Measurements from ENCODE around the gene COMMD8. TPM values are rescaled to one million over a fixed set of nuclear protein-coding genes. Genes with fewer than 3 reads are reported as not detected.

COMMD8 gene
- total RNA-seq, 4 donors from 2014 or later: 9.0 to 13.5 (median 10.5) TPM

GRCh38 chr4:47468706-47469365, 5.3 kb upstream of the COMMD8 start:
- TF ChIP-seq POLR2A (IDR thresholded peaks at IDR 0.05): no peak
- no peak for TF ChIP-seq CTCF (IDR thresholded peaks at IDR 0.05)
- no peak for TF ChIP-seq EP300 (IDR thresholded peaks at IDR 0.05)
- 87 to 92% methylated on average over 6 of the region's 6 CpGs for WGBS, 2 donors
- H3K4me3 ChIP-seq: no peak overlapping the region
- H3K27ac ChIP-seq: no peak overlapping the region
- no peak for DNase-seq (ENCODE audit: low spot score in 2 of 2)
- no peaks in the 10 kb centered on the region for H3K36me3 ChIP-seq
- H3K4me1 ChIP-seq: peaks cover 0 to 5% (median 1%) of the 10 kb centered on the region in 4 donors
- no peaks in the 10 kb centered on the region for H3K27me3 ChIP-seq
- no peaks in the 10 kb centered on the region for H3K9me3 ChIP-seq

DNA sequence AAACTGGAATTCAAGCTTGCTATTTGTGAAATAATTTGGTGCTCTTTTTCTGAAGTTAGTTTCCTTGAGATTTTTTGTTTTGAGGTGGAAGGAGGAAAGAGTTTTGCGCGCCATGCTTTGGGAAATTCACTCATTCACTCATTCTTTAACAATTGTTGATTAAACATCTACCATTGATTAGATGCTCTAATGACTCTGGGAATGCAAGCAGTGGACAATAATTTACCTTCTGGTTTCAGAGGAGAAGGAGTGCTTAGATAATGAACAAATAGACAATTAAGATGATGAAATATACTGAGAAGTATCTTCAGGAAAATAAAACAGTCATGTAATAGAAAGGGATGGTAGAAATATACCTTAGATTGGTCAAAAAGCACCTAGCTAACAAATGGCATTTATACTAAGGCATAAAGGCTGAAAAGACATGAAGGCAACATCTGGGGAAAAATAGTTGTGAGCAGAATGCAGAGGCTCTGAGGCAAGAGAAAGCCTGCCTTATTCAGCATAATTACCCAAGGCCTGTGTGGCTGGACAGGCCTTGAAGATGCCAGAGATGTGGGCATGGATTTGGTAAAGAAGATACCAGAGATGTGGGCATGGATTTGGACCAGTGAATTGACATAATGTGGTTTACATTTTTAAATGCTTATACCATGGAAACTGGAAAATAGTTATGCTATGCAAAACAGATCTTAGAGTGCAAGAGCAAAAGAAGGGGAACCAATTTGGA, 2.7 kb upstream of the COMMD8 start:
- no peak for TF ChIP-seq POLR2A (IDR thresholded peaks at IDR 0.05)
- no peak for TF ChIP-seq EP300 (IDR thresholded peaks at IDR 0.05)
- no peak for TF ChIP-seq CTCF (IDR thresholded peaks at IDR 0.05)
- no peak overlapping the region for H3K27ac ChIP-seq
- no peak for DNase-seq (ENCODE audit: low spot score in 2 of 2)
- H3K27me3 ChIP-seq: no peaks in the 10 kb centered on the region
- 43 to 69% methylated on average over 2 of the region's 2 CpGs for WGBS, 2 donors
- H3K4me1 ChIP-seq: peaks cover 0 to 22% (median 4%) of the 10 kb centered on the region in 4 donors
- H3K4me3 ChIP-seq: no peak overlapping the region
- H3K9me3 ChIP-seq: no peaks in the 10 kb centered on the region
- H3K36me3 ChIP-seq: no peaks in the 10 kb centered on the region

DNA sequence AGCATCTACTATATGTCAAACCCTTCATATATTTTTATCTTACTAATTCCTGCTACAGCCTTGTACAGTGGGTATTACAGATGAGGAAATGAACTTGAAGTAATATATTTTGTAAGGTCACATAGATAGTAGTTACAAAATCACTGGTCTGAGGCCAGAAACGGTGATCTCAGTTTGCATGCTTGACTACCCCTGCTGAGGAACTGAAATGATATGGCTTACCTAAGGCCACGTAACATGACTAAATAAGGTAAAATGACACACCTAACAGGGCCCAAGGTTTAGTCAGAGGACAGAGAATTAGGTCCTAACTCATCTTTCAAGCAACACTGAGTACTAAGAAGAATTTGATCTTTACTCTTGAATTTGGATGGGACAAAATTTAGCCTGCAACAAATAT, 1.5 kb upstream of the COMMD8 start:
- TF ChIP-seq EP300 (IDR thresholded peaks at IDR 0.05): no peak
- TF ChIP-seq POLR2A (IDR thresholded peaks at IDR 0.05): no peak
- no peak for TF ChIP-seq CTCF (IDR thresholded peaks at IDR 0.05)
- no peak for DNase-seq (ENCODE audit: low spot score in 2 of 2)
- Histone ChIP-seq H3K4me1 (peaks cover 0 to 29% (median 4%) of the 10 kb centered on the region in 4 donors), H3K4me3 (no peak overlapping the region), H3K27me3 (no peaks in the 10 kb centered on the region), H3K9me3 (no peaks in the 10 kb centered on the region), H3K27ac (no peak overlapping the region), H3K36me3 (no peaks in the 10 kb centered on the region)
- 76 to 88% methylated on average over 2 of the region's 2 CpGs for WGBS, 2 donors

- H3K27ac ChIP-seq: peak overlapping the region; percentile 77 to 92 (median 84)
- H3K4me3 ChIP-seq: peak overlapping the region; percentile 71 to 86 (median 82)
- WGBS, 2 donors: 8 to 18% methylated on average over 6 of the region's 6 CpGs
- TF ChIP-seq CTCF (IDR thresholded peaks at IDR 0.05) (no peak), POLR2A (IDR thresholded peaks at IDR 0.05) (no peak), EP300 (IDR thresholded peaks at IDR 0.05) (no peak)
- peaks cover 0 to 29% (median 4%) of the 10 kb centered on the region in 4 donors for H3K4me1 ChIP-seq
- peaks cover 0 to 13% (median 0%) of the 10 kb centered on the region in 3 donors for H3K36me3 ChIP-seq
- H3K27me3 ChIP-seq: no peaks in the 10 kb centered on the region
- H3K9me3 ChIP-seq: no peaks in the 10 kb centered on the region
- no peak for DNase-seq (ENCODE audit: low spot score in 2 of 2)
Measured at GRCh38 chr4:47462799-47463234, 685 bp downstream of the COMMD8 start.

DNA sequence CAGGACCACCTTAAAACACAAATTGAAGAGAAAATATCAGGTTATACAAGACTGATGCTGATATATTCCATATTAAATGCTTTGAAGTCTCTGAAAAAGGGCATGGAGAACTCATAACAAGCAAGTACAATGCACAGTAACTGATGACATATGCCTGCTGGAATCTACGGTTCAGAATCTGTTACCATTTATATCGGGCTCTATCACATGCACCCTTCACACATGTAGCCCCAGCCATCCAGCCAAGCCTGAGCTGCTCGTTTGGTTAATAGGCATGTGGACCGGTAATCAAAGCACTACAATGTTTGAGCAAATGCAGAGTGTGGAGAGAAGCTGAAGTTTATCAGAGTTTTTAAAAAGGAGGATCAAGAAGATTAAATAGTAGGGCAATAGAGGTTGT, 11.8 kb downstream of the COMMD8 start:
- no peak for DNase-seq (ENCODE audit: low spot score in 2 of 2)
- H3K4me1 ChIP-seq: no peaks in the 10 kb centered on the region
- no peak for TF ChIP-seq CTCF (IDR thresholded peaks at IDR 0.05)
- no peak for TF ChIP-seq EP300 (IDR thresholded peaks at IDR 0.05)
- TF ChIP-seq POLR2A (IDR thresholded peaks at IDR 0.05): no peak
- H3K27me3 ChIP-seq: no peaks in the 10 kb centered on the region
- no peak overlapping the region for H3K27ac ChIP-seq
- peaks cover 0 to 81% (median 4%) of the 10 kb centered on the region in 3 donors for H3K36me3 ChIP-seq
- H3K4me3 ChIP-seq: no peak overlapping the region
- H3K9me3 ChIP-seq: no peaks in the 10 kb centered on the region
- WGBS, 2 donors: 36 to 39% methylated on average over 4 of the region's 4 CpGs
